Myocyte (in vitro differentiated cells): ENCODE results near the gene PNMT. TPM values are rescaled to one million over a fixed set of nuclear protein-coding genes. Genes with fewer than 3 reads are reported as not detected.

Experiments
- DNase-seq: peaks from one replicate; pipeline ENCODE4 v3.0.0-alpha.2; 2012; ENCODE audit warnings: low read depth
- total RNA-seq: library from RNA; depleted of rRNA; stranded (reverse); fragments of >200 nt; gene quantifications from 2 replicates; pipeline ENCODE4 v1.2.3, GENCODE V29; 2014

The PNMT gene
- total RNA-seq, 1 donor from 2014 or later: 0.96 TPM

GRCh38 chr17:39633570-39634183 lies 34.6 kb upstream of the PNMT start:
- DNase-seq: no peak

- peak; percentile 68 for DNase-seq
These were observed 33.8 kb upstream of the PNMT start for GRCh38 chr17:39634384-39634871.

- DNase-seq: no peak
These were observed 32.6 kb upstream of the PNMT start for GRCh38 chr17:39635614-39636176.

GRCh38 chr17:39636587-39636926 lies 31.7 kb upstream of the PNMT start:
- DNase-seq: no peak

GRCh38 chr17:39636927-39637736 lies 31.1 kb upstream of the PNMT start, which contains the start of gene STARD3:
Gene STARD3, plus strand, starts transcription at chr17:39637144. Its CDS starts 16,388 bp downstream, at chr17:39653532.
- peak; percentile 90 for DNase-seq

GRCh38 chr17:39638317-39638716 lies 29.9 kb upstream of the PNMT start:
- no peak for DNase-seq

- DNase-seq: no peak
These were observed 29.2 kb upstream of the PNMT start for GRCh38 chr17:39639043-39639442.

- peak; percentile 47 for DNase-seq
These were observed 28.4 kb upstream of the PNMT start for GRCh38 chr17:39639566-39640458.

- DNase-seq: no peak
These were observed 27.6 kb upstream of the PNMT start for GRCh38 chr17:39640591-39641031.

- DNase-seq: no peak
These were observed 27.2 kb upstream of the PNMT start for GRCh38 chr17:39641097-39641496.

GRCh38 chr17:39641883-39642282 lies 26.4 kb upstream of the PNMT start:
- no peak for DNase-seq

- DNase-seq: no peak
These were observed 25.8 kb upstream of the PNMT start for GRCh38 chr17:39642291-39643074.

- peak; percentile 68 for DNase-seq
These were observed 25.0 kb upstream of the PNMT start for GRCh38 chr17:39643271-39643670.

- DNase-seq: no peak
These were observed 21.0 kb upstream of the PNMT start for GRCh38 chr17:39647256-39647655.

- no peak for DNase-seq
These were observed 19.5 kb upstream of the PNMT start for GRCh38 chr17:39648616-39649366.

- no peak for DNase-seq
These were observed 18.1 kb upstream of the PNMT start for GRCh38 chr17:39650121-39650579.

GRCh38 chr17:39651923-39652586 lies 16.2 kb upstream of the PNMT start:
- DNase-seq: no peak

GRCh38 chr17:39652587-39653315 lies 15.5 kb upstream of the PNMT start:
- peak; percentile 16 for DNase-seq
